ENCODE results near the gene MAL. TPM values are rescaled to one million over a fixed set of nuclear protein-coding genes. Genes with fewer than 3 reads are reported as not detected.
"Not testable (repeated sequence)": the region's sequence is repeated elsewhere in the genome, so short reads cannot be mapped to it uniquely, and the experiment has no call there.

MAL gene
- total RNA-seq, 1 donor from 2014 or later, result 0.41 TPM

DNA sequence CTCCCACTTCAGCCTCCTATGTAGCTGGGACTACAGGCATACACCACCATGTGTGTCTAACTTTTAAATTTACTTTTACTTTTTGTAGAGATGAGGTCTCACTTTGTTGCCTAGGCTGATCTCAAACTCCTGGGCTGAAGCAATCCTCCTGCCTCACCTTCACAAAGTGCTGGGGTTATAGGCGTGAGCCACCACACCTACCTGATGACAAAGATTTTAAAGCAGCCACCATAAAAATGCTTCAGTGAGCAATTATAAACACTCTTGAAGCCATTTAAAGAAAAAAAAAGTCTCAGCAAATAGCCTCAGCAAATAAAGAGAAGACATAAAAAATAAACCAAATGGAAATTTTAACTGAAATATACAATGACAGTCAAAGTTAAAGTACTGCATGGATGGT is 60.5 kb downstream of the MAL start:
- FAIRE-seq, result no peak
- peaks cover 26% of the 10 kb centered on the region for H3K36me3 Mint-ChIP-seq (ENCODE audit: low read depth, unreplicated experiment)
- H3K27me3 Mint-ChIP-seq (ENCODE audit: low read depth, unreplicated experiment), result no peaks in the 10 kb centered on the region
- Histone ChIP-seq H3K27ac (ENCODE audit: low read depth, low read length) (no peak overlapping the region), H3K27me3 (ENCODE audit: insufficient read depth, low read length) (no peaks in the 10 kb centered on the region), H3K4me2 (ENCODE audit: low read length) (no peak overlapping the region), H3K9me3 (ENCODE audit: insufficient read depth, low read depth, low read length) (no peaks in the 10 kb centered on the region), H3K36me3 (ENCODE audit: insufficient read depth, low read length) (peaks cover 20% of the 10 kb centered on the region), H3K4me3 (ENCODE audit: insufficient read depth, low read depth, low read length) (no peak overlapping the region), H3K79me2 (ENCODE audit: insufficient read depth, low read length) (no peaks in the 10 kb centered on the region), H3K4me1 (ENCODE audit: insufficient read depth, low read length) (no peaks in the 10 kb centered on the region), H4K20me1 (ENCODE audit: insufficient read depth, low read length) (no peaks in the 10 kb centered on the region), H2AFZ (ENCODE audit: low read depth, low read length) (no peak overlapping the region), H3K9ac (ENCODE audit: low read length) (no peak overlapping the region)
- H3K9me3 Mint-ChIP-seq (ENCODE audit: unreplicated experiment), result no peaks in the 10 kb centered on the region
- no peak for DNase-seq (ENCODE audit: low read depth)
- TF ChIP-seq, protein P1, sequence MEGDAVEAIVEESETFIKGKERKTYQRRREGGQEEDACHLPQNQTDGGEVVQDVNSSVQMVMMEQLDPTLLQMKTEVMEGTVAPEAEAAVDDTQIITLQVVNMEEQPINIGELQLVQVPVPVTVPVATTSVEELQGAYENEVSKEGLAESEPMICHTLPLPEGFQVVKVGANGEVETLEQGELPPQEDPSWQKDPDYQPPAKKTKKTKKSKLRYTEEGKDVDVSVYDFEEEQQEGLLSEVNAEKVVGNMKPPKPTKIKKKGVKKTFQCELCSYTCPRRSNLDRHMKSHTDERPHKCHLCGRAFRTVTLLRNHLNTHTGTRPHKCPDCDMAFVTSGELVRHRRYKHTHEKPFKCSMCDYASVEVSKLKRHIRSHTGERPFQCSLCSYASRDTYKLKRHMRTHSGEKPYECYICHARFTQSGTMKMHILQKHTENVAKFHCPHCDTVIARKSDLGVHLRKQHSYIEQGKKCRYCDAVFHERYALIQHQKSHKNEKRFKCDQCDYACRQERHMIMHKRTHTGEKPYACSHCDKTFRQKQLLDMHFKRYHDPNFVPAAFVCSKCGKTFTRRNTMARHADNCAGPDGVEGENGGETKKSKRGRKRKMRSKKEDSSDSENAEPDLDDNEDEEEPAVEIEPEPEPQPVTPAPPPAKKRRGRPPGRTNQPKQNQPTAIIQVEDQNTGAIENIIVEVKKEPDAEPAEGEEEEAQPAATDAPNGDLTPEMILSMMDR (IDR thresholded peaks at IDR 0.05; ENCODE audit: insufficient read depth, low read depth, low read length), result no peak
- no peak for TF ChIP-seq EZH2 (IDR thresholded peaks at IDR 0.05; ENCODE audit: insufficient read depth, low read length)
- no peak overlapping the region for H3K27ac Mint-ChIP-seq (ENCODE audit: unreplicated experiment)
- H3K4me1 Mint-ChIP-seq (ENCODE audit: low read depth, unreplicated experiment), result no peaks in the 10 kb centered on the region
- H3K4me3 Mint-ChIP-seq (ENCODE audit: unreplicated experiment), result no peak overlapping the region

- Mint-ChIP-seq H3K27ac (ENCODE audit: unreplicated experiment) (no peak overlapping the region), H3K4me3 (ENCODE audit: unreplicated experiment) (no peak overlapping the region), H3K27me3 (ENCODE audit: low read depth, unreplicated experiment) (no peaks in the 10 kb centered on the region), H3K4me1 (ENCODE audit: low read depth, unreplicated experiment) (no peaks in the 10 kb centered on the region), H3K36me3 (ENCODE audit: low read depth, unreplicated experiment) (peaks cover 28% of the 10 kb centered on the region), H3K9me3 (ENCODE audit: unreplicated experiment) (no peaks in the 10 kb centered on the region)
- FAIRE-seq (no peak), DNase-seq (ENCODE audit: low read depth) (no peak)
- Histone ChIP-seq H3K4me3 (ENCODE audit: insufficient read depth, low read depth, low read length) (no peak overlapping the region), H3K36me3 (ENCODE audit: insufficient read depth, low read length) (peaks cover 33% of the 10 kb centered on the region), H3K79me2 (ENCODE audit: insufficient read depth, low read length) (peaks cover 4% of the 10 kb centered on the region), H3K4me2 (ENCODE audit: low read length) (no peak overlapping the region), H3K9ac (ENCODE audit: low read length) (no peak overlapping the region), H4K20me1 (ENCODE audit: insufficient read depth, low read length) (peaks cover 11% of the 10 kb centered on the region), H2AFZ (ENCODE audit: low read depth, low read length) (no peak overlapping the region), H3K27me3 (ENCODE audit: insufficient read depth, low read length) (no peaks in the 10 kb centered on the region), H3K4me1 (ENCODE audit: insufficient read depth, low read length) (no peaks in the 10 kb centered on the region), H3K27ac (ENCODE audit: low read depth, low read length) (no peak overlapping the region), H3K9me3 (ENCODE audit: insufficient read depth, low read depth, low read length) (no peaks in the 10 kb centered on the region)
- TF ChIP-seq, protein P1 (IDR thresholded peaks at IDR 0.05; ENCODE audit: insufficient read depth, low read depth, low read length), result no peak
- no peak for TF ChIP-seq EZH2 (IDR thresholded peaks at IDR 0.05; ENCODE audit: insufficient read depth, low read length)
Measured at GRCh38 chr2:95087379-95087778, 61.9 kb downstream of the MAL start.

GRCh38 chr2:95091885-95092555 is 66.5 kb downstream of the MAL start:
- H3K27me3 Mint-ChIP-seq (ENCODE audit: low read depth, unreplicated experiment), result no peaks in the 10 kb centered on the region
- FAIRE-seq, result no peak
- H3K36me3 Mint-ChIP-seq (ENCODE audit: low read depth, unreplicated experiment), result peaks cover 42% of the 10 kb centered on the region

GRCh38 chr2:95098273-95098672 is 72.8 kb downstream of the MAL start:
- H3K27me3 ChIP-seq (ENCODE audit: insufficient read depth, low read length); H3K27me3 Mint-ChIP-seq (ENCODE audit: low read depth, unreplicated experiment); H3K4me3 ChIP-seq (ENCODE audit: insufficient read depth, low read depth, low read length); H3K4me1 ChIP-seq (ENCODE audit: insufficient read depth, low read length); FAIRE-seq; H2AFZ ChIP-seq (ENCODE audit: low read depth, low read length); H3K4me3 Mint-ChIP-seq (ENCODE audit: unreplicated experiment); H3K9ac ChIP-seq (ENCODE audit: low read length); DNase-seq (ENCODE audit: low read depth); H3K27ac ChIP-seq (ENCODE audit: low read depth, low read length); H3K9me3 Mint-ChIP-seq (ENCODE audit: unreplicated experiment); H4K20me1 ChIP-seq (ENCODE audit: insufficient read depth, low read length); H3K79me2 ChIP-seq (ENCODE audit: insufficient read depth, low read length); H3K4me1 Mint-ChIP-seq (ENCODE audit: low read depth, unreplicated experiment); H3K9me3 ChIP-seq (ENCODE audit: insufficient read depth, low read depth, low read length); H3K4me2 ChIP-seq (ENCODE audit: low read length); H3K27ac Mint-ChIP-seq (ENCODE audit: unreplicated experiment): not testable (repeated sequence)
- peaks cover 18% of the 10 kb centered on the region for H3K36me3 ChIP-seq (ENCODE audit: insufficient read depth, low read length)
- H3K36me3 Mint-ChIP-seq (ENCODE audit: low read depth, unreplicated experiment), result peaks cover 46% of the 10 kb centered on the region

More at GRCh38 chr2:95091885-95092555, 66.5 kb downstream of the MAL start:
- H3K4me1 ChIP-seq (ENCODE audit: insufficient read depth, low read length), result no peaks in the 10 kb centered on the region
- no peak overlapping the region for H3K27ac ChIP-seq (ENCODE audit: low read depth, low read length)
- Mint-ChIP-seq H3K27ac (ENCODE audit: unreplicated experiment) (no peak overlapping the region), H3K4me1 (ENCODE audit: low read depth, unreplicated experiment) (no peaks in the 10 kb centered on the region), H3K9me3 (ENCODE audit: unreplicated experiment) (peaks cover 2% of the 10 kb centered on the region), H3K4me3 (ENCODE audit: unreplicated experiment) (no peak overlapping the region)
- no peaks in the 10 kb centered on the region for H3K27me3 ChIP-seq (ENCODE audit: insufficient read depth, low read length)
- H3K9me3 ChIP-seq (ENCODE audit: insufficient read depth, low read depth, low read length), result no peaks in the 10 kb centered on the region
- no peak overlapping the region for H3K4me2 ChIP-seq (ENCODE audit: low read length)
- no peak overlapping the region for H3K4me3 ChIP-seq (ENCODE audit: insufficient read depth, low read depth, low read length)
- peaks cover 27% of the 10 kb centered on the region for H3K36me3 ChIP-seq (ENCODE audit: insufficient read depth, low read length)
- peaks cover 11% of the 10 kb centered on the region for H4K20me1 ChIP-seq (ENCODE audit: insufficient read depth, low read length)
- TF ChIP-seq, protein P1 (IDR thresholded peaks at IDR 0.05; ENCODE audit: insufficient read depth, low read depth, low read length), result no peak
- no peak for TF ChIP-seq EZH2 (IDR thresholded peaks at IDR 0.05; ENCODE audit: insufficient read depth, low read length)
- no peak for DNase-seq (ENCODE audit: low read depth)
- no peak overlapping the region for H2AFZ ChIP-seq (ENCODE audit: low read depth, low read length)
- H3K9ac ChIP-seq (ENCODE audit: low read length), result no peak overlapping the region
- H3K79me2 ChIP-seq (ENCODE audit: insufficient read depth, low read length), result peaks cover 4% of the 10 kb centered on the region
